ENCODE results near the gene C1orf174. TPM values are rescaled to one million over a fixed set of nuclear protein-coding genes. Genes with fewer than 3 reads are reported as not detected.
A peak's percentile ranks its signal among the peaks of the same experiment; 100 is the strongest.

C1orf174 gene
- total and polyA plus RNA-seq, 2 of the 13 experiments (the other 11 are each of a cell fraction or from before 2014, with no cell fraction given), result 21.6 to 31.4 TPM

GRCh38 chr1:3900150-3900968, at the start of gene C1orf174 (continued):
- TF ChIP-seq SNAPC4 (CRISPR knock-in tag; IDR thresholded peaks at IDR 0.05) (no peak), ZNF800 (CRISPR knock-in tag; IDR thresholded peaks at IDR 0.05) (0 out of 2 replicates have a peak, but pooled peaks have one; percentile 19), ZNF816 (CRISPR knock-in tag; IDR thresholded peaks at IDR 0.05; ENCODE audit: borderline replicate concordance) (no peak), ZNF737 (CRISPR knock-in tag; IDR thresholded peaks at IDR 0.05; ENCODE audit: borderline replicate concordance) (peak; percentile 59; the same call in 1 of the 2 replicates), GATA4 (IDR thresholded peaks at IDR 0.05; ENCODE audit: borderline replicate concordance, low read depth) (0 out of 2 replicates have a peak, but pooled peaks have one; percentile 29), ZNF607 (CRISPR knock-in tag; IDR thresholded peaks at IDR 0.05; ENCODE audit: borderline replicate concordance) (no peak), STAT5B (CRISPR knock-in tag; IDR thresholded peaks at IDR 0.05) (no peak), MAF1 (CRISPR knock-in tag; IDR thresholded peaks at IDR 0.05; ENCODE audit: borderline replicate concordance) (no peak), ZBTB4 (CRISPR knock-in tag; IDR thresholded peaks at IDR 0.05; ENCODE audit: borderline replicate concordance) (no peak), ZBTB44 (CRISPR knock-in tag; IDR thresholded peaks at IDR 0.05) (no peak), NKX3-1 (CRISPR knock-in tag; IDR thresholded peaks at IDR 0.05) (no peak), ZMAT5 (CRISPR knock-in tag; IDR thresholded peaks at IDR 0.05; ENCODE audit: borderline replicate concordance, low read depth) (no peak), RNF2 (conservative IDR thresholded peaks at IDR 0.05; ENCODE audit: low read depth) (no peak), SRSF1 (optimal IDR thresholded peaks at IDR 0.05; ENCODE audit: low read depth, low read length) (peak; percentile 85), DNMT3B (CRISPR knock-in tag; conservative IDR thresholded peaks at IDR 0.05) (no peak)
